K562 (cell line): ENCODE measurements around the gene ATRNL1.

Experiments
- ETV6 ChIP-seq, 3 experiments: fragments of 150-350 bp in 1 of 3; sonication (generic) in 1 of 3; formaldehyde crosslinking in 1 of 3; IDR thresholded peaks; 2 replicates each; pipeline versions ENCODE4 v1.6.1 to v1.8.0; 2014 to 2022; ENCODE audit warnings: borderline replicate concordance in 2 of 3, low read depth in 2 of 3, antibody characterized with exemption in 1 of 3, low read length in 1 of 3, mild to moderate bottlenecking in 1 of 3, missing genetic modification reagents in 1 of 3
- GTF2E2 ChIP-seq: fragments of 200-800 bp; sonication (Bioruptor generic); IDR thresholded peaks from 2 replicates; pipeline ENCODE4 v1.6.1; 2016; ENCODE audit warnings: missing genetic modification characterization, missing compliant biosample characterization
- POLR2A ChIP-seq: fragments of 450-650 bp; conservative IDR thresholded peaks from 2 replicates; pipeline ENCODE4 v1.6.1; 2016
- PURB ChIP-seq: sonication (generic); formaldehyde crosslinking; IDR thresholded peaks from 2 replicates; pipeline ENCODE4 v1.9.0; 2021; ENCODE audit warnings: low read depth, mild to moderate bottlenecking, missing genetic modification reagents
- SETDB1 ChIP-seq: IDR thresholded peaks from one replicate; pipeline ENCODE4 v1.6.1; 2012; ENCODE audit warnings: low read length, control low read depth, inconsistent platforms
- SPI1 ChIP-seq: IDR thresholded peaks from 2 replicates; pipeline ENCODE4 v1.6.1; 2011; ENCODE audit warnings: low read depth, low read length, control low read depth, borderline replicate concordance
- STAT6 ChIP-seq: sonication (generic); formaldehyde crosslinking; IDR thresholded peaks from 2 replicates; pipeline ENCODE4 v1.8.1; 2023; ENCODE audit warnings: mild to moderate bottlenecking, missing genetic modification reagents
- ZBTB11 ChIP-seq, 3 experiments: fragments of 200-800 bp in 1 of 3; fragments of 250-450 bp in 1 of 3; fragments of 450-650 bp in 1 of 3; sonication (Bioruptor Pico) in 1 of 3; sonication (Bioruptor generic) in 1 of 3; formaldehyde crosslinking in 1 of 3; IDR thresholded peaks; 2 replicates each; pipeline versions ENCODE4 v1.6.1 to v1.8.0; 2016 to 2022; ENCODE audit warnings: mild to moderate bottlenecking in 2 of 3, missing genetic modification characterization in 2 of 3, missing compliant biosample characterization in 1 of 3, moderate library complexity in 1 of 3

DNA sequence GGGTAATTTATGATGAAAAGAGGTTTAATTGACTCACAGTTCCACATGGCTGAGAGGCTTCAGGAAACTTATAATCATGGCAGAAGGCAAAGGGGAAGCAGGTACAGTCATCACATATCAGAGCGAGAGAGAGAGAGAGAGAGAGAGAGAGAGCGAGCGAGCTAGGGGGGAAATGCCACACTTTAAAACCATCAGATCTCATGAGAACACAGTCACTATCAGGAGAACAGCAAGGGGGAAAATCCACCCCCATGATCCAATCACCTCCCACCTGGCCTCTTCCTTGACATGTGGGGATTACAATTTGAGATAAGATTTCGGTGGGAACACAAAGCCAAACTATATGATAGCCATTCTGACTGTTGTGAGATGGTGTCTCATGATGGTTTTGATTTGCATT lies 603.6 kb downstream of the ATRNL1 start:
- TF ChIP-seq STAT6 (no peak), POLR2A (no peak), ETV6 (IDR thresholded peaks at IDR 0.05; ENCODE audit: borderline replicate concordance in 1 of 2, low read depth in 2 of 2, low read length in 1 of 2) (no peak), ETV6 (CRISPR knock-in tag; IDR thresholded peaks at IDR 0.05; ENCODE audit: borderline replicate concordance) (no peak), PURB (CRISPR knock-in tag) (no peak), SETDB1 (no peak), GTF2E2 (no peak), SPI1 (no peak), ZBTB11 (CRISPR knock-in tag; IDR thresholded peaks at IDR 0.05) (no peak)
